ENCODE measurements around the gene PNMT. TPM values are rescaled to one million over a fixed set of nuclear protein-coding genes. Genes with fewer than 3 reads are reported as not detected.

The PNMT gene
- polyA plus RNA-seq, 2 donors, result 1.8 to 2.2 TPM

- 67 to 82% methylated on average over 8 of the region's 8 CpGs for WGBS, 2 donors
- Histone ChIP-seq H3K9me3 (ENCODE audit: control insufficient read depth in 2 of 2, insufficient read depth in 1 of 2, low read depth in 1 of 2, low read length in 1 of 2) (no peaks in the 10 kb centered on the region), H3K27ac (ENCODE audit: low read depth in 2 of 2, low read length in 1 of 2) (peak overlapping the region; percentile 16 to 46), H3K4me1 (ENCODE audit: control insufficient read depth in 2 of 2, insufficient read depth in 2 of 2, low read length in 1 of 2) (peaks cover 7 to 31% of the 10 kb centered on the region in 2 donors), H3K27me3 (ENCODE audit: control insufficient read depth in 1 of 2, insufficient read depth in 2 of 2, low read length in 2 of 2) (no peaks in the 10 kb centered on the region), H3K4me3 (ENCODE audit: low read depth in 1 of 2, low read length in 2 of 2) (no peak overlapping the region), H3K36me3 (ENCODE audit: control insufficient read depth in 2 of 2, insufficient read depth in 2 of 2, low read length in 1 of 2) (peaks cover 3 to 39% of the 10 kb centered on the region in 2 donors)
Observed at GRCh38 chr17:39661744-39662541, 6.3 kb upstream of the PNMT start.

GRCh38 chr17:39662551-39663339 lies 5.5 kb upstream of the PNMT start:
- Histone ChIP-seq H3K4me1 (ENCODE audit: control insufficient read depth in 2 of 2, insufficient read depth in 2 of 2, low read length in 1 of 2) (peaks cover 7 to 35% of the 10 kb centered on the region in 2 donors), H3K27ac (ENCODE audit: low read depth in 2 of 2, low read length in 1 of 2) (peak overlapping the region in 1 of 2 donors; percentile 8), H3K4me3 (ENCODE audit: low read depth in 1 of 2, low read length in 2 of 2) (no peak overlapping the region), H3K9me3 (ENCODE audit: control insufficient read depth in 2 of 2, insufficient read depth in 1 of 2, low read depth in 1 of 2, low read length in 1 of 2) (no peaks in the 10 kb centered on the region), H3K36me3 (ENCODE audit: control insufficient read depth in 2 of 2, insufficient read depth in 2 of 2, low read length in 1 of 2) (peaks cover 3 to 36% of the 10 kb centered on the region in 2 donors), H3K27me3 (ENCODE audit: control insufficient read depth in 1 of 2, insufficient read depth in 2 of 2, low read length in 2 of 2) (no peaks in the 10 kb centered on the region)
- 75% methylated on average over 22 of the region's 22 CpGs for whole genome bisulfite sequencing, 2 donors

GRCh38 chr17:39663340-39663687 lies 4.9 kb upstream of the PNMT start:
- no peak overlapping the region for H3K4me3 ChIP-seq (ENCODE audit: low read depth in 1 of 2, low read length in 2 of 2)
- H3K27ac ChIP-seq (ENCODE audit: low read depth in 2 of 2, low read length in 1 of 2), result no peak overlapping the region
- H3K4me1 ChIP-seq (ENCODE audit: control insufficient read depth in 2 of 2, insufficient read depth in 2 of 2, low read length in 1 of 2), result peaks cover 10 to 37% of the 10 kb centered on the region in 2 donors
- H3K27me3 ChIP-seq (ENCODE audit: control insufficient read depth in 1 of 2, insufficient read depth in 2 of 2, low read length in 2 of 2), result no peaks in the 10 kb centered on the region
- H3K9me3 ChIP-seq (ENCODE audit: control insufficient read depth in 2 of 2, insufficient read depth in 1 of 2, low read depth in 1 of 2, low read length in 1 of 2), result no peaks in the 10 kb centered on the region
- H3K36me3 ChIP-seq (ENCODE audit: control insufficient read depth in 2 of 2, insufficient read depth in 2 of 2, low read length in 1 of 2), result peaks cover 3 to 32% of the 10 kb centered on the region in 2 donors
- 65 to 71% methylated on average over 4 of the region's 4 CpGs for WGBS, 2 donors

GRCh38 chr17:39663688-39664580 lies 4.3 kb upstream of the PNMT start:
- Histone ChIP-seq H3K27me3 (ENCODE audit: control insufficient read depth in 1 of 2, insufficient read depth in 2 of 2, low read length in 2 of 2) (no peaks in the 10 kb centered on the region), H3K4me1 (ENCODE audit: control insufficient read depth in 2 of 2, insufficient read depth in 2 of 2, low read length in 1 of 2) (peaks cover 11 to 37% of the 10 kb centered on the region in 2 donors), H3K27ac (ENCODE audit: low read depth in 2 of 2, low read length in 1 of 2) (peak overlapping the region in 1 of 2 donors; percentile 19), H3K4me3 (ENCODE audit: low read depth in 1 of 2, low read length in 2 of 2) (no peak overlapping the region), H3K9me3 (ENCODE audit: control insufficient read depth in 2 of 2, insufficient read depth in 1 of 2, low read depth in 1 of 2, low read length in 1 of 2) (no peaks in the 10 kb centered on the region), H3K36me3 (ENCODE audit: control insufficient read depth in 2 of 2, insufficient read depth in 2 of 2, low read length in 1 of 2) (peaks cover 3 to 26% of the 10 kb centered on the region in 2 donors)
- WGBS, 2 donors, result 45 to 46% methylated on average over 17 of the region's 17 CpGs

GRCh38 chr17:39664581-39665561 lies 3.4 kb upstream of the PNMT start, which contains the start of gene TCAP:
TCAP (plus strand) TSS chr17:39665349; CDS start chr17:39665360, 11 bp downstream.
- 56 to 59% methylated on average over 15 of the region's 15 CpGs for WGBS, 2 donors
- peaks cover 3 to 20% of the 10 kb centered on the region in 2 donors for H3K36me3 ChIP-seq (ENCODE audit: control insufficient read depth in 2 of 2, insufficient read depth in 2 of 2, low read length in 1 of 2)
- no peak within 1 kb of the TSS for H3K27ac ChIP-seq (ENCODE audit: low read depth in 2 of 2, low read length in 1 of 2)
- no peaks in the 10 kb centered on the region for H3K27me3 ChIP-seq (ENCODE audit: control insufficient read depth in 1 of 2, insufficient read depth in 2 of 2, low read length in 2 of 2)
- H3K9me3 ChIP-seq (ENCODE audit: control insufficient read depth in 2 of 2, insufficient read depth in 1 of 2, low read depth in 1 of 2, low read length in 1 of 2), result no peaks in the 10 kb centered on the region
- H3K4me1 ChIP-seq (ENCODE audit: control insufficient read depth in 2 of 2, insufficient read depth in 2 of 2, low read length in 1 of 2), result peaks cover 11 to 37% of the 10 kb centered on the region in 2 donors
- no peak within 1 kb of the TSS for H3K4me3 ChIP-seq (ENCODE audit: low read depth in 1 of 2, low read length in 2 of 2)

- Histone ChIP-seq H3K27me3 (ENCODE audit: control insufficient read depth in 1 of 2, insufficient read depth in 2 of 2, low read length in 2 of 2) (no peaks in the 10 kb centered on the region), H3K4me1 (ENCODE audit: control insufficient read depth in 2 of 2, insufficient read depth in 2 of 2, low read length in 1 of 2) (peaks cover 11 to 32% of the 10 kb centered on the region in 2 donors)
- 56 to 58% methylated on average over 17 of the region's 17 CpGs for WGBS, 2 donors
Observed at GRCh38 chr17:39665642-39666224, 2.5 kb upstream of the PNMT start.

GRCh38 chr17:39666231-39666600 lies 2.0 kb upstream of the PNMT start:
- Histone ChIP-seq H3K36me3 (ENCODE audit: control insufficient read depth in 2 of 2, insufficient read depth in 2 of 2, low read length in 1 of 2) (peaks cover 0 to 7% of the 10 kb centered on the region in 2 donors), H3K4me1 (ENCODE audit: control insufficient read depth in 2 of 2, insufficient read depth in 2 of 2, low read length in 1 of 2) (peaks cover 11 to 31% of the 10 kb centered on the region in 2 donors), H3K27ac (ENCODE audit: low read depth in 2 of 2, low read length in 1 of 2) (no peak overlapping the region), H3K9me3 (ENCODE audit: control insufficient read depth in 2 of 2, insufficient read depth in 1 of 2, low read depth in 1 of 2, low read length in 1 of 2) (no peaks in the 10 kb centered on the region), H3K27me3 (ENCODE audit: control insufficient read depth in 1 of 2, insufficient read depth in 2 of 2, low read length in 2 of 2) (no peaks in the 10 kb centered on the region), H3K4me3 (ENCODE audit: low read depth in 1 of 2, low read length in 2 of 2) (no peak overlapping the region)
- 49 to 50% methylated on average over 2 of the region's 2 CpGs for WGBS, 2 donors

More at GRCh38 chr17:39665642-39666224, 2.5 kb upstream of the PNMT start:
- H3K9me3 ChIP-seq (ENCODE audit: control insufficient read depth in 2 of 2, insufficient read depth in 1 of 2, low read depth in 1 of 2, low read length in 1 of 2), result no peaks in the 10 kb centered on the region
- H3K27ac ChIP-seq (ENCODE audit: low read depth in 2 of 2, low read length in 1 of 2), result no peak overlapping the region
- H3K36me3 ChIP-seq (ENCODE audit: control insufficient read depth in 2 of 2, insufficient read depth in 2 of 2, low read length in 1 of 2), result peaks cover 0 to 12% of the 10 kb centered on the region in 2 donors
- no peak overlapping the region for H3K4me3 ChIP-seq (ENCODE audit: low read depth in 1 of 2, low read length in 2 of 2)

- H3K9me3 ChIP-seq (ENCODE audit: control insufficient read depth in 2 of 2, insufficient read depth in 1 of 2, low read depth in 1 of 2, low read length in 1 of 2), result no peaks in the 10 kb centered on the region
- H3K4me1 ChIP-seq (ENCODE audit: control insufficient read depth in 2 of 2, insufficient read depth in 2 of 2, low read length in 1 of 2), result peaks cover 11 to 32% of the 10 kb centered on the region in 2 donors
- no peak overlapping the region for H3K4me3 ChIP-seq (ENCODE audit: low read depth in 1 of 2, low read length in 2 of 2)
- no peak overlapping the region for H3K27ac ChIP-seq (ENCODE audit: low read depth in 2 of 2, low read length in 1 of 2)
- H3K36me3 ChIP-seq (ENCODE audit: control insufficient read depth in 2 of 2, insufficient read depth in 2 of 2, low read length in 1 of 2), result peaks cover 0 to 7% of the 10 kb centered on the region in 2 donors
- H3K27me3 ChIP-seq (ENCODE audit: control insufficient read depth in 1 of 2, insufficient read depth in 2 of 2, low read length in 2 of 2), result no peaks in the 10 kb centered on the region
- 53 to 56% methylated on average over 11 of the region's 11 CpGs for WGBS, 2 donors
Observed at GRCh38 chr17:39666601-39667261, 1.5 kb upstream of the PNMT start.

All from esophagus (tissue), 2 donors.